ENCODE results near the gene STX18. TPM values are rescaled to one million over a fixed set of nuclear protein-coding genes. Genes with fewer than 3 reads are reported as not detected.
"Not testable (repeated sequence)": the region's sequence is repeated elsewhere in the genome, so short reads cannot be mapped to it uniquely, and the experiment has no call there.

STX18 gene
- total and polyA plus RNA-seq, 8 donors: 18.6 to 60.6 (median 51.9) TPM

GRCh38 chr4:4425119-4425690 lies 116.6 kb downstream of the STX18 start:
- ATAC-seq (no peak), DNase-seq (no peak)
- Histone ChIP-seq H3K36me3 (peaks cover 0 to 73% of the 10 kb centered on the region in 2 donors), H3K27ac (no peak overlapping the region), H3K4me1 (no peaks in the 10 kb centered on the region), H3K27me3 (no peaks in the 10 kb centered on the region), H3K4me3 (no peak overlapping the region), H3K9me3 (no peaks in the 10 kb centered on the region)
- intact Hi-C loops (cut with DNase I): no loop called here
- TF ChIP-seq CTCF (IDR thresholded peaks at IDR 0.05): no peak

GRCh38 chr4:4424499-4425115 lies 117.2 kb downstream of the STX18 start:
- Histone ChIP-seq H3K4me1 (no peaks in the 10 kb centered on the region), H3K27ac (no peak overlapping the region), H3K27me3 (no peaks in the 10 kb centered on the region), H3K4me3 (no peak overlapping the region), H3K36me3 (peaks cover 0 to 77% of the 10 kb centered on the region in 2 donors), H3K9me3 (no peaks in the 10 kb centered on the region)
- intact Hi-C loops (cut with DNase I): no loop called here
- no peak for TF ChIP-seq CTCF (IDR thresholded peaks at IDR 0.05)
- no peak for ATAC-seq
- no peak for DNase-seq

- Histone ChIP-seq H3K27me3 (no peaks in the 10 kb centered on the region), H3K9me3 (no peaks in the 10 kb centered on the region), H3K36me3 (peaks cover 0 to 79% of the 10 kb centered on the region in 2 donors), H3K4me1 (no peaks in the 10 kb centered on the region), H3K4me3 (no peak overlapping the region), H3K27ac (no peak overlapping the region)
- TF ChIP-seq CTCF (IDR thresholded peaks at IDR 0.05): no peak
- ATAC-seq: no peak
- DNase-seq: no peak
- intact Hi-C loops (cut with DNase I): no loop called here
These were observed 117.9 kb downstream of the STX18 start for GRCh38 chr4:4423706-4424498.

DNA sequence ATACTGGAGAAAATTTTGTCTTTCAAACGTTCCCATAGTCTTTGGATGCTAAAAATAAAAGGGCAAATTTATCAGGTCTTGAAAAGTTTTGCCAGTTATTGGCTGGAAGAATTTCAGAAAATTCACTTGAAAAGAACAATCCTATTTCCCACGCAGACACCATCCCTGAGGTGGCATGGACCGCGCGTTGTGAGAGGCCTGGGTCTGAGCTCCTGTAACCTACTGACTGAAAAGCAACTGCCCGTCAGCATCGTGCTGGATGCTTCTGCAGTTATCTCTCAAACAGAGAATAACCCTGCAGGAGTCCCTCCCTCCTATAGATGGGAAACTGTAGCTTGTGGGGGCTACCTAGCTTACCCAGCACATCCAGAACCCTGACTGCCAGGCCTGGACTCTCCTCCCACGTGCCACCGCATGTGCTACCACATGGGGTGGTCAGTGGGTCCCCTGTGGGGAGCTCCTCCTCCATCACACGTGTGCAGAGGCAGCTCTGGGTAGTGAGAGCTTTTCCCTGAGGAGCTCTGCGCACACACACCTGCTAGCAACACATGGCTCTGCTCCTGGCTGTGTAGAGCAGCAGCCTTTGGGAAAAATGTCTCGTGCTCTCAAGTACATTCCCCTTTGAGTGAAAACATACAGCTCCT lies 118.9 kb downstream of the STX18 start:
- Histone ChIP-seq H3K27me3 (no peaks in the 10 kb centered on the region), H3K36me3 (peaks cover 0 to 82% of the 10 kb centered on the region in 2 donors), H3K27ac (no peak overlapping the region), H3K4me1 (no peaks in the 10 kb centered on the region), H3K4me3 (no peak overlapping the region), H3K9me3 (no peaks in the 10 kb centered on the region)
- intact Hi-C loops (cut with DNase I): no loop called here
- no peak for TF ChIP-seq CTCF (IDR thresholded peaks at IDR 0.05)
- DNase-seq (peak in 1 of 4 donors; percentile 33), ATAC-seq (no peak)

GRCh38 chr4:4422117-4422516 lies 119.7 kb downstream of the STX18 start:
- H3K9me3 ChIP-seq; H3K4me1 ChIP-seq; H3K4me3 ChIP-seq; ATAC-seq; intact Hi-C loops (cut with DNase I); H3K27me3 ChIP-seq; DNase-seq; H3K27ac ChIP-seq: not testable (repeated sequence)
- peaks cover 0 to 88% of the 10 kb centered on the region in 2 donors for H3K36me3 ChIP-seq
